GM21786 (cell line): Measurements from ENCODE around the gene ULK3.

Source experiments
- ATAC-seq: cut with Tn5 transposase; IDR thresholded peaks from one replicate; pipeline ENCODE4 v1.9.1; 2021; ENCODE audit not compliant: unreplicated experiment

The ULK3 gene

DNA sequence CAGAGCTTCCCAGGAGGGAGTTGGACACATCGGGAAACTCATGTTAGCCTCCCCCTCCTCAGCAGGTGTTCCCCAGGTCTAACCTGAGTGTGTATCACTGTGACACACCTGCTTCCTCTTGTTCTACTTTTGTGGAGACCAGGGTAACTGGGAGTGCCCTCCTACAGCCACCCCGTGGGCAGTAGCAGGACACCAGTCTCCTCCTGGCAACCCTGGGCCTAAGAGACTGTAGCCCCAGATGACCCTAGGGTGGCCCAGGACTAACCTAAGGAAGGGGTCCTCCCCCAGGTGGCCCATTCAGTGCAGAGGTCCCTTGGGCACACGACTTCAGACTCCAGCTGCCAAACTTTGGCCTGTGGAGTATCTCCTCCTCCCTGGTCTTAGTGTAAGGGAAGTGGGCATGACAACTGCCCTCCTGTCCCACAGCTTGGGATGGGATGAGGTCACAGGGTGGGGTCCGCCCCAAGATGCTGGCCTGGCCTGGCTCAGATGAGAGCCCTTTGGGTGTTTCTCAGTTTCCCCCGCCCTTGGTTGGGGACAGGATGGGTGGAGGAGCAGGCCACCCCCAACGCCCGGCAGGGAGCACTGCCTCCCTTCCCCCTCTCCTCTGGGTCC is 56.3 kb downstream of the ULK3 start:
- no peak for ATAC-seq
